ENCODE data around the gene ZG16.

DNA sequence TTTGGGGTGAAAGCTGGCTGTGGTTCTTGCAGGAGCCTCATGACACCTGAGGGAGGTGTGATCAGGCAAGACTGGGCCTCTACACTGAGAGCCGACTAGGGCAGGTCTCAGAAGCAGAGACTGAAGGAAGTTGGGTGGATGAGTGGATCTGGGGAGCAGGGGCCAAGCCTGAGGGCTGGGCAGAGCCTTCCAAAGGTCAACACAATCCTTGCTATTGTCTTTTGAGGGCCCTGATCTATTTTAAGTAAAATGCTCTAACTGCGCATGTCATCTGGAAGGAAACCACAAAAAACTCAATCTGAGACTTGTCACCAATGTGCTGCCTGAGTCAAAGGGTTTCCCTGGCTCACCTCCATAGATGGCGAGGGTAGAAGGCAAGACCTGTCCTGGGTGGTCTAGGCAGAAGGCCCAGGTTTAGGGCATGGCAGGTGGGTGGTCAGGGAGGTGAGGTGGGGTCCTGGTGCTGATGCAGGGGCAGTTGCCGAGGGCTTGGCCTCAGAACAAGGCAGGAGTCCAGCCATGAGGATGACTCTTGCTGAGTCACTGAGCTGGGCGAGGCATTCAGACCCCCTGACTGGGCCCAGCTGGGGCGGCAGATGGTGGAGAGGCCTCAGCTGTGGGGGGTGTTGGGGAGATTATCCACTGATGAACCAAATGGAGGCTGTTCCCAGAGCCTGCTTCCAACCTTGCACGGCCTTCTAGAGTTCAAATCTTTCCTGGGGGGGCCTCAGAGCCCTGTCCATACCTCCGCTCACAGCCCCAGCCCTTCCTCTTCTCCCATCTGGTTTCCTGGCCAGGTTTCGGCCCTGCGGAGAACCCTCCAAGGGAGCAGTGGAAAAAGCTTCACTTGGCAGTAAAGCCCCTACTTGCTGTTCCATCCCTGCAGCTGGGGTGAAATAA lies 47.3 kb downstream of the ZG16 start:
- TF ChIP-seq EZH2 (IDR thresholded peaks at IDR 0.05; ENCODE audit: borderline replicate concordance, insufficient read depth, low read length, poor library complexity, severe bottlenecking) (no peak), REST (IDR thresholded peaks at IDR 0.05; ENCODE audit: borderline replicate concordance) (no peak), RAD21 (conservative IDR thresholded peaks at IDR 0.05) (no peak), EP300 (conservative IDR thresholded peaks at IDR 0.05; ENCODE audit: poor library complexity, severe bottlenecking) (no peak)
- TF ChIP-seq, protein P1, sequence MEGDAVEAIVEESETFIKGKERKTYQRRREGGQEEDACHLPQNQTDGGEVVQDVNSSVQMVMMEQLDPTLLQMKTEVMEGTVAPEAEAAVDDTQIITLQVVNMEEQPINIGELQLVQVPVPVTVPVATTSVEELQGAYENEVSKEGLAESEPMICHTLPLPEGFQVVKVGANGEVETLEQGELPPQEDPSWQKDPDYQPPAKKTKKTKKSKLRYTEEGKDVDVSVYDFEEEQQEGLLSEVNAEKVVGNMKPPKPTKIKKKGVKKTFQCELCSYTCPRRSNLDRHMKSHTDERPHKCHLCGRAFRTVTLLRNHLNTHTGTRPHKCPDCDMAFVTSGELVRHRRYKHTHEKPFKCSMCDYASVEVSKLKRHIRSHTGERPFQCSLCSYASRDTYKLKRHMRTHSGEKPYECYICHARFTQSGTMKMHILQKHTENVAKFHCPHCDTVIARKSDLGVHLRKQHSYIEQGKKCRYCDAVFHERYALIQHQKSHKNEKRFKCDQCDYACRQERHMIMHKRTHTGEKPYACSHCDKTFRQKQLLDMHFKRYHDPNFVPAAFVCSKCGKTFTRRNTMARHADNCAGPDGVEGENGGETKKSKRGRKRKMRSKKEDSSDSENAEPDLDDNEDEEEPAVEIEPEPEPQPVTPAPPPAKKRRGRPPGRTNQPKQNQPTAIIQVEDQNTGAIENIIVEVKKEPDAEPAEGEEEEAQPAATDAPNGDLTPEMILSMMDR (IDR thresholded peaks at IDR 0.05; ENCODE audit: poor library complexity, severe bottlenecking), result no peak
